Stimulated activated CD8-positive, alpha-beta memory T cell treated with anti-CD3 and anti-CD28 coated beads, Interleukin-4, amount 100 ng/mL, for 1 hour (primary cell): Measurements from ENCODE around the gene C9orf85.
"Not testable (repeated sequence)": the region's sequence is repeated elsewhere in the genome, so short reads cannot be mapped to it uniquely, and the experiment has no call there.

Experiments
- DNase-seq, 2 donors: peaks; one replicate each; pipeline ENCODE4 v3.0.0-alpha.2; 2020; ENCODE audit warnings: low read depth in 2 of 2, low spot score in 1 of 2

The C9orf85 gene

DNA sequence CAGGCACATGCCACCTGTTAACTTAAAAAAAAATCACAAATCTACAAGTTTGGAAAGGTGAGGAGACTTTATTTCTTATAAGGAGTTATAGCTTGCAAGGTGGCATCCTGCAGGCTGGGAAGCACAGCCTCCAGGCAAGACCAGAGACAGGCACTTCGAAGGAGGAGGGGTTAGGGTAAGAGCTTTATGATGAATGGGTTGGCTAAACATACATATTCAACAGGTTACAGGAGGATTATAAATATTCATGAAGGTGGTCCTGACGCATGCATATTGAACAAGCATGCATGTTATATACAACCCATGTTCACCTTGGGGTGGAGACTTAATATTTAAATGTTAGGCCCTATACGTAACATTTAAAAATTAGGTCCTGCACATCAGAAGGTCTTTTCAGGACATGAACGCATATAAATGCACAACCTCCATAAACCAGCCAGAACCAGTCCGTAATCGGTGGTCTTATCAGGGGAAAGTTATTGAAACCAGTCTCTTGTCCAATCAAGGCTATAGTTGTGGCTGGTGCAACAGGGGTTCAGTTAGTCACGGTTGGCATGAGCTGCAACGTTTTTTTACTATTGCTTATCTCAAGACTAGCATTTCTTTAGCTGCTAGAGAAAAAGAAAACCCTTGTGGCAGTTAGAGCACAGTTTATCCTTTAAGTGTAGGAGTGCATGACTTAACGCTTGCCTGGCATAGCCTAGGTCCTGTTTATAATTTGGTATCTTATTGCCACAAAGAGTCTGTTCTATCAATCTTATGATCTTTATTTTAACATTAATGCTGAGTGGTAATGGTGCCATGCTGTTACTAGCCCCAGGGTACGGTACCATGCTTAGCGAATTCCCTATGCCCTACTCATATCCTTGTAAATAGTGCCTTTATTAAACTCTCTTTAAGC lies 76.3 kb downstream of the C9orf85 start:
- DNase-seq, result no peak

- no peak for DNase-seq
These were observed 79.0 kb downstream of the C9orf85 start for GRCh38 chr9:71990466-71990865.

- DNase-seq, result no peak
These were observed 94.0 kb downstream of the C9orf85 start for GRCh38 chr9:72005451-72005850.

DNA sequence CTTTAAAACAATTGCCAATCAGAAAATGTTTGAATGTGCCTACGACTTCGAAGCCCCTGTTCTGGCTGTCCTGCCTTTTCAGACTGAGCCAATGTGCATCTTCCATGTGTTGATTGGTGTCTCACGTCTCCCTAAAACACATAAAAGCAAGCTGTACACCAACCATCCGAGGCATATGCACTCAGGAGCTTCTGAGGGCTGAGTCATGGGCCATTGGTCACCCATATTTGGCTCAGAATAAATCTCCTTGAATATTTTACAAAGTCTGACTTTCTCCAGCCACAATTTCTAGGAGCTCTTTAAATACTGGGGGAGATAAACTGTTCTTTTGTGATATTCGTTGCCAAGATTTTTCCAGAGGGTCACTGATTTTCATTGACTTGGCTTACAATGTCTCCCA lies 95.1 kb downstream of the C9orf85 start:
- no peak for DNase-seq

DNA sequence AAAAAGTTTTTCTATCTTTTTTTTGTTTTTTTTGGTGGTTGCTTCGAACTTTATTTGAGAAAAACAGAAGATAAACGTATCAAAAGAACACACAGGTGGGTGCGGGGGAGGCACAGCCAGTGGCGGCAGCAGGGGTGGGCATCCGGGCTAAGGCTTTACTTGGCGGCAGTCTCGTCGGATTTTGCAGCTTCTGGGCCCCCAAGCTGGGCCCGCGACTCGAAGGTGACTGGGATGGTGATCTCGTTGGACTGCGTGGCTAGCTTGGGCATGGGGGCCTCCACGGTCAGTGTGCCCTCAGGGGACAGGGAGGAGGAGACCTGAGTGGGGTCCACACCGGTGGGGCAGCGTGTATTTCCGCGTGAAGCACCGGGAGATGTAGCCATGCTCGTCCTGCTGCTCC lies 96.3 kb downstream of the C9orf85 start:
- DNase-seq, result not testable (repeated sequence)

GRCh38 chr9:72012646-72013045 lies 101.2 kb downstream of the C9orf85 start:
- DNase-seq, result no peak

- no peak for DNase-seq
These were observed 101.9 kb downstream of the C9orf85 start for GRCh38 chr9:72013292-72013760.

DNA sequence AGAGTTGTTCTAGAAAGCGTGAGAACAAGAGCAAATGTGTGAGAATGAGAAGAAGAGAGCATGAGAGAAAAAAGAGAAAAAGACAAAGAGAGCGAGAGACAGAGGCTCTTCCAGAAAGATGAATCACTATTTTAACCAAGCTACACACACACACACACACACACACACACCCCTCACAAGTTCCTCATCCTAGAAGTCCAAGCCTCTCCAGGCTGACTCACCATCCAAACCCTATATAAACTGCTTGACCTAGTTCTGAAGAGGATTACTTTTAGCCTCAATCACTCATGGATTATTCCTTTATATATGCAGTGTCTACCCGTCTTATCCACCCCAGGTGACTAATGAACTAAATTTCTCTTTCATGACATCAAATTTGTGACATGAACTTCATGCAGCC lies 111.4 kb downstream of the C9orf85 start:
- DNase-seq, result no peak
